Measurements from ENCODE around the gene APBB2.

APBB2 gene

DNA sequence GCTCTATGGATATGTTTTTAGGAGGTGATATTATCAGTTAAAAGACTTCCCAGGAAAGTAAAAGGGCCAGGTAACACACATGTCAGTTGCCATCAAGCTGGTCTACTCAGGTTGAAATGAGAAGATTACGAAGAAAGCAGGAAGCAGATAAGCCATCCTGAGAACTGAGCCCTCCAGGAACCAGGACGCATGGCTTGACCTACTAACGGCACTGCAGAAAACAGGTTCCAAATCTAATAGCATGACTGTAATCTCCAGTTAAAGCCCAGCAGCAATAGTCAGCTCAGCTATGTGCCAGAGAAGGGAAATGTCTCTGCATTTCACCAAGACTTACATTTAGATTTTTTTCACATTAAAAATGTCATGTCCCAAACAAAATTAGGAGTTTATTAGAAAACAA is 77.9 kb downstream of the APBB2 start:
- DNase-seq (ENCODE audit: low read depth, low spot score) = no peak

DNA sequence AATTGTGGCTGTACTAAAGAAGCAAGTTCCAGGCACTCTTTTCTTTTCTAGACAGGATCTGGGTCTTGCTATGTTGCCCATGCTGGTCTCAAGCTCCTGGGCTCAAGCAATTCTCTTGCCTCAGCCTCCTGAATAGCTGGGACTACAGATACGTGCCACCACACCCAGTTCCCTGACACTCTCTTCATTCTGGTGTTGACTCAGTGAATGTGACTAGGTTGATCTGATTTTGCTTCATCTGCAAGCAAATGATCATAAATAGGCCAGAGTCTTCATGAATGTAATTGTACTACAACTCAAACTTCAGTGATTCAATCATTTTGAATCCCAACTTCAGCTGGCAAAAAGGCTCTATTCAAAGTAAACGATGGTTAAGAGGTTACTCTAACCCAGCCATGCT is 78.5 kb downstream of the APBB2 start:
- DNase-seq (ENCODE audit: low read depth, low spot score) = no peak

DNA sequence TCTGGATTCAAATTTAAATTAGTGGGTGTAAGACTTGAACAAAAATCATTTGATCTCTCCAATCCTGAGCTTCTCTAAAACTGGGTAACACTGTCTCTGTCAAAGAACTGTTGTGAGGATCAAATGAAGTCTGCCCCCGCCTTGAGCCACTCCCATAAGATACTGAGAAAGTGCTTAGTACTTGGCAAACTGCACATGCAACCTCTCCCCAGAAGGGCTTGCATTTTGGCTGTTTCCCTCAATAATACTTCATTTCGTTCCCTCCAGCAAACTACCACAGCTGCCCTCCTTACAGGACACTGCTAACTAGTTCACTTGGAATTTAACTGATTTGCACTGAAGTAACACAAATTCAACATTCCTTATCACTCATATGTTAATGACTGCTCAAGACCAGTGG is 79.8 kb downstream of the APBB2 start:
- no peak for DNase-seq (ENCODE audit: low read depth, low spot score)

DNA sequence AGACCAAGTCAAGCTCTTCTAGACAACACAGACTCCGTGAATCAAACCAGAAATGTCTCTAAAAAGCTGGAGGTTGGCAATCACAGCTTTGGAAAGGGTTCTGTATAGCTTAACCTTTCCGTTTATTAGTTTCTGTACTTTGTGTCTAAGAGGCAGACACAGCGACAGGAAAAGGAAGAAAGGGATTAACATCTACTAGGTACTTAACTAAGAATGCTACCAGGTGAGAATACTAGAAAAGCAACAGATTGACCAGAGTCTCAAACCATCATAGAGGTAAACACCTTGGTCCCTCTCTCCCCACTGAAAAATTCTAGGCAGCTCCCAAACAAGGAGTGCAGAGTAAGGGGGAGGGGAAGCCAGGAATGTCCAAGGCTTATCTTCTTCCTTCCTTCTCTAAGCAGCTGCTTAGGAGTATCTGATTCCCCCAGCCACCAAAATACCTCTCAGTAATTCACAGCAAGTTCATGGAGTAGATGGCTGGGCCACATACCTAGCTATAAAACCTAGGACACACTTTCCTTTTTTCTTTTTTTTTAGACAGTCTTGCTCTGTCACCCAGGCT is 80.8 kb downstream of the APBB2 start:
- no peak for DNase-seq (ENCODE audit: low read depth, low spot score)

DNA sequence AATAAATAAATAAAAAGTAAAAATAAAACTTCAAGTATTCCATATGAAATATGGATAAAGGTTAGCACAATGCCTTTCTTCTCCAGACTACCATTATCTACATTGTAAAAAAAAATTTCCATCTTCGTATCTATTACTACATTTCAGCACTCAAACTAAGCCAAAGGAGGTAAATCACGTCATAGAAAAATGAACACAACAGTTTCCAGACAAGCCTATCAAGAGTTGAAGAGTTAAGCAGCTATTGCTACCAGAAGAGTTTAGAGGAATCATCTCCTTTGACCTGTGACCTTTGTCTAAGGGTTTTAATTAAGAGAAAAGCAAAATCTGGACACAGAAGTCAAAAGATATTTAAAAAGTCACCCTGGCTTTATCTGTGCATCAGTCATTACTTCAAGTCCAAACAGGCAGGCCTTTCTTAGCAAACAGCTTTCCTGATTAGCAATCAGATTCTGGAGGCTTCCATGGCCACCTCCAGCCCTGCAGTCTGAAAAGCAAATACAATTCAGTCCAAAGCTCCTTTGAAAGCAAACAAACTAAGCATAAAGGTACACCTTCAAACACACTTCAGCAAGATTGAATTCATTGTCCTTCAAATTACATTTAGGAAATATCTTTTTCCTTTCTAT is 82.2 kb downstream of the APBB2 start:
- DNase-seq (ENCODE audit: low read depth, low spot score) = no peak

DNA sequence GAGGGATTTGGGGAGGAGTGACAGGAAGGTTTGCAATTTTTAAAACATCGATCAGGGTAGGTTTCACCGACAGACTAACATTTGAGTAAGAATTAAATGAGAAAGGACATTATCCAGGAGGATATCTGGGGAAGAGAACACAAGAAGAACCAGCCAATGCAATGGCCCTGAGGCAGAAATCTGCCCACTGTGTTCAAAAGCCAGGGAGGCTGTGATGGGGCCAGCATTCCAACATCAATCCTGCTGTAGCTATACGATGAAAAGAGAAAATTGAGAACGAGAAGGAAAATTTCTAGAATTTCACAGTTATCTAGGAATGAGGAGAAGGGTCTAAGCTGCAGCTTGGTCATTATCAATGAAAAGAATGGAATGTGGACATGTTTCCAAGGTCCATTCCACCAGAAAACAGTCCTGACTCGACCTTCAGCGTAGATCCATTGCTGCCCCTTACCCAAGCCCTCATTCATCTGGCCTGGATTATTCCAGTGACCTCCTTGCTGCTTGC is 84.4 kb downstream of the APBB2 start:
- DNase-seq (ENCODE audit: low read depth, low spot score) = no peak

DNA sequence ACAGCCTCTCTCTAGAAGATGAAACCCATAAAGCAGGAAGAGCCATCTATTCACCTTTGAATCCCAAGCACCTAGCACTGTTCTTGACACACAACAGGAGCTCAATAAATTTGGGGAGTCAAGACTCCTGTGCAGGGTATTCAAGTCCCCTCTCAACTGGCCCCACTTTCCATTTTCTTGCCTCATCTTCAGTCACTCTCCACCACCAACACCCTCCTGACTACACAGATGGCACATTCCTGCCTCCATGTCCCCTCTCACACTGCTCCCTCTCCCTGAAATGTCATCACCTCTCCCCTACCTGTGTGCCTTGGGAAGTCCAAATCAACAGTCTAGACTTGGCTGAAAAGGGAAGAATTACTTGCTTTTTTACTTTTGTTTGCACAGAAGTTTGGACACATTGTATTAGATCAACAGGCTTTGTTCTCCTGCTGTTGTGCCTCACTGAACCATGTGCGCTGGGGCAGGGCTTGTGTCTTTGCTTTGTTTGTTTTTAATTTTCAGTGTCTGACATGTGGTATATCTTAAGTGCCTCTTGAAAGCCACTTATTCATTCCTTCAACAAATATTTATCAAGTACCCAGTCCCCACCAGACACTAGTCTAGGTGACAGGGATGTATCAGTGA is 85.1 kb downstream of the APBB2 start:
- no peak for DNase-seq (ENCODE audit: low read depth, low spot score)

DNA sequence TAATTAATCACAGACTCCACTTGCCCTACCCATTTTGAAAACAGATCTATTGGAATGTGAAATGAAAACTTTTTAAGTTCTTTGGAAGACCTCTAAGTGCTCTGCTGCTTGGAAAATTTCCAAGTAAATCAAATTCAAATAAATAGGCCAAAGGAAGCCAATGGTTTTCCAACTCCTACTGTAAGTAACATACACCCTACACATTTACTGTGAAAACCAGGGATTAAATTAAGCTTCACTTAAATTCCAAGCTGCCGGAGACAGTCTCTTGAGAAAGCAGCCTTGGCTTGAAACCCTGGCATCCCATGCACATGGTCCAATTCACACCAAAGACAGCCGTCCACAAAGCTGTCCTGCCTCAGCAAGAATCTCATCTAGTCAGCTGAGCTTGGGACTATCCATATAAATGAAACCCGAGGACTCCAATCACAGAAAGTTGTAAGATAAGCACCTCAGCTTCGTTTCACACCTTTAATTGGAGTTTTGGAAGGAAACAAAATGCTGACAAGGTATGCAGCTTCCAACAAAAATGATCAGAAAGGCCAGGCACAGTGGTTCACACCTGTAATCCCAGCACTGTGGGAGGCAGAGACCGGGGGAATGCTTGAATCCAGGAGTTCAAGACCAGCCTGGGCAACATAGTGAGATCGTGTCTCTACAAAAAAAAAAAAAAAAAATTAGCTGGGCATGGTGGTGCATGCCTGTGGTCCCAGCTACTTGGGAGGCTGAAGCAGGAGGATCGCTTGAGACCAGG is 88.6 kb downstream of the APBB2 start:
- DNase-seq (ENCODE audit: low read depth, low spot score) = no peak

DNA sequence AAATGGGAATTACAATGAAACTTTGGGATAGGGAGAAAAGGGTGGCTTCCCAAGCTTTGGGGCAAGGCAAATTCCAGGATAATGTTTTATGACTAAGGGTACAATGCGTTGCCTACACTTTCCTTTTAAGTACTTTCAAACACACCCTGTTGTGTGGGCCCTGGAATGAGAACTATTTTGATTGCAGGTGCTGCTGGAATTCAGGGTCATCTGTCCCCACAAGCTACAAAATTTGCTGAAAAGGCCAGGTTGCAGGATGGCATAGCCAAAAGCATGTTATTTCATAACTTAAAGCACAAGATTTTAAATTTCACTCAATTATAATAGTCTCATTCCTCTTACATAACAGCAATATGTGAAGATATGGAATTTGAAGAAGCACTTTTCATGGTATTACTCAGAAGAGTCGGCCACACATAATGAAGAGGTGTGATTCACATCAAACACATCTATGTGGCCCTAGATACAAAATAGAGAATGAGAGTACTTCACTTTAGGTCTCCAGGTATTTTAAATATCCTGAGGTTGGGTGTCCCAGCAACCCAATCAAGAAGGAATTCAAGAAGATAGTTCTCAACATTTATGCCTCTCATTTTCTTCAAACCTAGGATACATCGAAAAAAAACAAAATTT is 89.3 kb downstream of the APBB2 start:
- DNase-seq (ENCODE audit: low read depth, low spot score) = peak; percentile 52

DNA sequence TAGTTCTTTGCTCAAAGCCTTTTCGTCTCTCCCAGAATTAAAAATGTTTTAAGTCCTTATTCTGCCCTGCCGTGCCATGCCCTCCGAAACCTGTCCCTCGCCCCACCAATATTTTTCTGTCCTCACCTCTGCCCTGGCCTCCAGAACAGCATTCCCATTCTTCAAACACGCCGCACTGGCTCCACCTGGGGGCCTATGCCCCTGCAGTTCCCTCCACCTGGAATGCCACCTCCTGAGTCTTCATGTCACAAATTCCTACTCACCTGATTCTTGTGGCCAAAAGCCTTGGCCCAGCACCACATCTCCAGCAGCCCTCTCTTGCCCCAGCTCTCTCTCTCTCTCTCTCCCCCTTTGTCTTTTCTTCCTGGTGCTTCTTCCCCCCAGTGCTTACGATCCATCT is 91.6 kb downstream of the APBB2 start:
- DNase-seq (ENCODE audit: low read depth, low spot score) = no peak

DNA sequence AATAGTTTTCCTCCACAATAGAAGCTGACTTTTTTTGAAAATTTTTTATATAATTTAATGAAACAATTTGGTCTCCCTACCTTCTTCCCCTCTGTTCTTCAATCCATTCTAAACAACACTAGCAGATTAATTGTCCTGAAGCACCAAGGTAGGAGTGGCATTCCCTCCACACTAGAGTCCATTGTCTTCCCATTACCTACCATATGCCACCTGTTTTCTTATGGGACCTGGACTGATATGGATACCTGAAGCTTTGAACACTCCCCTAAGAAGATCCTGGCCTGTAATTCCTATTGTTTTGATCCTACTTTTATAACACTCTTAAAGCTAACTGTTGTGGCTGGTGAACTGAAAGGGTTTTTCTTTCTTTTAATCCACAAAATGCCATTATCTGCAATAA is 92.0 kb downstream of the APBB2 start:
- DNase-seq (ENCODE audit: low read depth, low spot score) = no peak

DNA sequence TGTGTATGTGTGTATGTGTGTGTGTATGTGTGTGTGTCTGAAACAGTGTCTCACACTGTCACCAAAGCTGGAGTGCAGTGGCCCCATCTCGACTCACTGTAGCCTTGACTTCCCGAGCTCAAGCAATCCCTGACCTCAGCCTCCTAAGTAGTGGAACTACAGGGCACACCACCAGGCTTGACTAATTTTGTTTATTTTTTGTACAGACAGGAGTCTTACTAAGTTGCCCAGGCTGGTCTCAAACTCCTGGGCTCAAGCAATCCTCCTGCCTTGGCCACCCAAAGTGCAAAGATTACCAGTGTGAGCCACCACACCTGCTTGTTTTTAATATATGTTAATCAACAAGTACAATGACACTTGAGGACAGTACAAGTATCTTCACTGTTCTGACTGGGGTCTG is 92.4 kb downstream of the APBB2 start:
- DNase-seq (ENCODE audit: low read depth, low spot score) = no peak

DNA sequence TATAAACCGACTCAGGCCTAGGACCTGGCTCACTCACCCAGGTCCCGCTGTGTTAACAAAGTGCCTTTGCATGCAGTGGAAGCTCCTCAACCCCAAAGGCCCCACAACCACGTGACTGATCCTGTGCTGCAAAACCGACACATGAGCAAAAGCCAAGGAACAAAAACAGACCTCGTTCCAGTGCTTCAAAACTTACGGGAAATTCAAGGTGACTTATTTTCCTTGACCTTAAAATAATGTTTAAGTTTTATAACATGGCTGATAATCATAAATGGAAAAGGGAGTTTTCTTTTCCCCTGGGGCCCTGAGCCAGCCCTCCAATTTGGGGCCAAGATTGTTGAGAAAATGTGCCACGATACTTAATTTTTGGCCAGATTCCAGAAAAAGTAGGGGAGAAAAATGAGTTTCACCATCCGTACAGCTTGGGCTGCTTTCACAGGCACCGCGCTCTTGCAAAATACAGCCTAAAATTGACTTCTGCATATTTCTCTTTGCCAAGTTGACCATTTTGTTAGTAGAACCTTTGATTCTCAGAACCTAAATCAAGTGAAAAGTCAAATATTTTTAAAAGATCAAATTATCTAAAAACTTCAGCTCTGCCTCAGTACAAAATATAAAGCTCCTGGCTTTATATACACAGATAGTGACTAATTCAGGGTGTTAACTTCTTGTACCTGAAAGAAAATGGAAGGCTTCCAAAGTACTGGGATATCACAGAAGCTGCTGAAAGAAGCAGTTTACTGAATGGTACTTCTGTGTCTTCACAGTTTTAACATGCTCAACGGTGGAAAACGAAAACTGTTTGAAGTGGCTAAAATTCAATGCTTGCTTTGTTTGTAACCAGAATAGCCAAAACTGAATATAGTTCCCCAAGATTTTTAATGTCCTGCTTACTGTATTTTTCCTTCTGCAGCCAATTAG is 93.8 kb downstream of the APBB2 start:
- peak; percentile 39 for DNase-seq (ENCODE audit: low read depth, low spot score)

DNA sequence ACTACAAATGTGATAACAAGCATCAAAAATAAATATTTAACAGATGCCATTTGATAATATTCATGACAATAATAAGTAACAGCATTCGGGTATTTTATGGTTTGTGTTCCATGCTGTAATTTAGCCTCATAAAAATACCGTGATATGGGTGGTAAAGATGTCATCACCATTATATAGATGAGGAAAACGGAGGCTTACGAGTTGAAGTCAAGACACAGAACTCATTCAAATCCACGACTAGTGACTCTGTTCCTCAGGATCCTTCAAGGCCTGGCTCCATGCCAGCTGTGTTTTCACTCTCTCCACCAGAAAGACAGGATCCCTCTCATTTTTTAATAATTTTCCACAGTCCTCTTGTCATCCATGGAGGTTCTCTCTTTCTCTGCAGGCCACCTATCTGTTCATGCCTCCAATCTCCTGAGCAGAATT is 94.5 kb downstream of the APBB2 start:
- no peak for DNase-seq (ENCODE audit: low read depth, low spot score)

DNA sequence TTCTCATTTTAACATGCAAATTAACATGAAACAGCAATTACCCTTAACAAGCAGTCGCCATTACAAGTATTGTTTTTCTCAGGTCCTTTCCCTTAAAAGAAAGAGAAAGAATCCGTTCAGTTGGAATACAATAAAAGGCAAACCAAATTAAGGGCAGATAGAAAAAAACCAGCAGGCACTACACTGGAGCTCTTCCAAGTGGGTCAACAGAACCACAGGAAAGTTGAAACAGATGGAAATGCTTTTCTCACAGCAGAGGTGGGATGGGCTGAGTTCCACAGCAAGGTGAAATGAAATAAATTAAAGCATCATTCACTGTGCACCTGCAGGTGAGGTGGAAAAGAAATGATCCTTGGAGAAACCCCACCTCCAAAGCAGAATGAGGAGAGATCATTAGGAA is 102.6 kb downstream of the APBB2 start:
- no peak for DNase-seq (ENCODE audit: low read depth, low spot score)

DNA sequence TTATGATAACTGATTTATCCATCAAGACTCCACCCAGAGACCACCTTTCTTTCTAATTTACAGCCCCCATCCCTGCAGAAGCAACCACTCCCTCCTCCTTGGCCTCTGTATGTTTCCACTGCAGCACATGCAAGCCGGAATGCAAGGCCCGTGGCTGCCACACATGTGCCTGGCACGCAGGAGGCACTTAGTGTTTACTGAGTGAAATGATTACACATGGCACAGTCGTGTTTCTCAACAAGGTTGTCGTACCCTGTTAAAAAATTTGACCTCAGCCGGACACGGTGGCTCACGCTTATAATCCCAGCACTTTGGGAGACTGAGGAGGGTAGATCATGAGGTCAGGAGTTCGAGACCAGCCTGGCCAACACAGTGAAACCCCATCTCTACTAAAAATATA is 104.3 kb downstream of the APBB2 start:
- DNase-seq (ENCODE audit: low read depth, low spot score) = no peak

DNA sequence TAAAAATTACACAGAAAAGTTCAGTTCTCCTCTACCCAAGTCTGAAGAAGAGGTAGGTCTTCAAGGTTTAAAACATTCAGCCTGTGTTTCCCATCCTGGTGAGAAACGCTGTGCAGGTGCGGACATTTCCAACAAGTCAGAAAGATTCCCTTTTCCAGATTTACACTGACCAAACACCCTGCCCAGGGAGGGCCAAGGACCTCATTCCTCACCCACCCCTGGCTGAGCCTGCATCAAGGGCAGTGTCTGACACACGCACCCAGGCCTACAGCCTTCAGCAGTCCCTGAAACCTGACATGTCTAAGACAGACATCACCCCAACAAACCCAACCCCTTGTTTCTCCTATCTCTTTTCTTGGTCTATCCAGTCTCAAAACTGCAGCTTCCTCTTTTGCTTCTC is 105.9 kb downstream of the APBB2 start:
- no peak for DNase-seq (ENCODE audit: low read depth, low spot score)

DNA sequence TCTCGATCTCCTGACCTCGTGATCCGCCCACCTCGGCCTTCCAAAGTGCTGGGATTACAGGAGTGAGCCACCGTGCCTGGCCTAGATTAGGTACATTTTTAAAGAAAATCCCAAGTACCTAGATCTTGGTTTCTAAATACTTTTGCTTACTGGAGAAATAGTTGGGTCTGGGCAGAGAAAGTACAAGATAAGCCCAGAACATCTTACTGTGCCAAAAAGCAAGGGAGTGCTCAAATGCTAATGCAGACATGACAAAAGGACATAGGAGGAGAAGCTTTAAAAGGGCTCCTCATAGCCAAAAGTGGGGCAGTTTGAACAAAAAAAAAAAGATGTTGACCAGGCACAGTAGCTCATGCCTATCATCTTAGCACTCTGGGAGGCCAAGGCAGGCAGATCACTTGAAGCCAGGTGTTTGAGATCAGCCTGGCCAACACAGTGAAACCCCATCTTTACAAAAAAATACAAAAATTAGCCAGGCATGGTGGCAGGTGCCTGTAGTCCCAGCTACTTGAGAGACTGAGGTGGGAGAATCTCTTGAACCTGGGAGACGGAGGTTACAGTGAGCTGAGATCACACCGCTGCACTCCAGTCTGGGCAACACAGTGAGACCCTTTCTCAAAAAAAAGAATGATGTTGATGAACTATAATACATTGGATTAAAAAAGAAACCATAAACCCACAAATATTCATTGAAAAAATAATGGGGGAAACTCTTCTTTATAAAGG is 107.5 kb downstream of the APBB2 start:
- no peak for DNase-seq (ENCODE audit: low read depth, low spot score)

DNA sequence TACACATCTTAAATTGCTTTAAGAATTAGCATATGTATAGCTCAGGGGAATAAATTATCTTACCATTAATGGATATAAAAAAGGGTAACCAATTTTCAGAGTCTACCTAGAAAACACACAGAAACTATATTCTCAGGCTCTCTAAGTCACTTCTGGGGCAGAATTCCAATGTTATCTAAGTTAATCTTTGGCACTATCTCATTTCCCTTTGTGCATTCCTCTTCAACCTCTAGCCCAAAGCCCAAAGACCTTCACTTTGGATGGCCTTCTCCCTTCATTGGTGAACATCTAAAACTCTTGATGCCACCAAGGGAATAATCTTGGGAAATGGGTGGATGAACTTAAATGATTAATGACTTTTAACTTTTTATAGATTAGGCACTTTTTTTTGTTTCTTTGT is 108.3 kb downstream of the APBB2 start:
- DNase-seq (ENCODE audit: low read depth, low spot score) = no peak

DNA sequence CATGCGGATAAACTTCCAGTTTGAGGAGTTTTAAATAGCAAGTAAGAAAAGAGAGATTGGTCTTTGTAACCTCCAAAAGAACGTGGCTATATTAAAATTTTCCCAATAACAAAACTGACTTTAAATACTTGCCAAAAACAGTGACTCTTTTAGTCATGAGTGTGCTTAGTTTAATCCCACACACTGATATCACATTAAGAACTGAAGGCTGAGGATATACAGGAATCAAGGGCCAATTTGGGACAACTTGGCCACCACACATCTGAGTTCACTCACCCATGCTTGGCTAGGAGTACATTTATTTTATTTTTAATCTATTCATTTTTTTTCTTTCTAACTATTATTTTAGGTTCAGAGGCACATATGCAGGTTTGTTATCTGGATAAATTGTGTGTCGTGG is 110.2 kb downstream of the APBB2 start:
- DNase-seq (ENCODE audit: low read depth, low spot score) = no peak
